Mononuclear cell (primary cell): ENCODE results near the gene TBL1X. TPM values are rescaled to one million over a fixed set of nuclear protein-coding genes. Genes with fewer than 3 reads are reported as not detected.
"Not testable (repeated sequence)": the region's sequence is repeated elsewhere in the genome, so short reads cannot be mapped to it uniquely, and the experiment has no call there.

Source experiments
- H3K27me3 ChIP-seq: 2 replicates; pipeline ENCODE4 v1.6.0; 2011; ENCODE audit warnings: low read length, control low read depth; ENCODE audit not compliant: insufficient read depth
- H3K4me1 ChIP-seq: 2 replicates; pipeline ENCODE4 v1.5.1; 2011; ENCODE audit warnings: mild to moderate bottlenecking, low read length, control low read depth; ENCODE audit not compliant: insufficient read depth
- H3K4me3 ChIP-seq: 2 replicates; pipeline ENCODE4 v1.5.1; 2011; ENCODE audit warnings: mild to moderate bottlenecking, low read length, moderate library complexity
- H3K9me3 ChIP-seq: 2 replicates; pipeline ENCODE4 v1.5.1; 2011; ENCODE audit warnings: low read depth, mild to moderate bottlenecking, control low read depth, low read length
- total RNA-seq: library from RNA; depleted of rRNA; stranded (reverse); fragments of >200 nt; gene quantifications from one replicate; pipeline ENCODE4 v1.2.3, GENCODE V29; 2012

Gene TBL1X
- total RNA-seq, 1 donor, result 21.0 TPM

GRCh38 chrX:9739130-9739529, 274.3 kb downstream of the TBL1X start:
- no peaks in the 10 kb centered on the region for H3K4me1 ChIP-seq
- H3K4me3 ChIP-seq, result no peak overlapping the region
- no peaks in the 10 kb centered on the region for H3K27me3 ChIP-seq
- H3K9me3 ChIP-seq, result no peaks in the 10 kb centered on the region

- Histone ChIP-seq H3K4me3 (no peak overlapping the region), H3K4me1 (peaks cover 6% of the 10 kb centered on the region)
Observed at GRCh38 chrX:9745417-9746115, 280.7 kb downstream of the TBL1X start.

GRCh38 chrX:9746148-9746888, 281.5 kb downstream of the TBL1X start:
- peaks cover 6% of the 10 kb centered on the region for H3K4me1 ChIP-seq
- no peak overlapping the region for H3K4me3 ChIP-seq
- no peaks in the 10 kb centered on the region for H3K9me3 ChIP-seq
- H3K27me3 ChIP-seq, result no peaks in the 10 kb centered on the region

More at GRCh38 chrX:9745417-9746115, 280.7 kb downstream of the TBL1X start:
- Histone ChIP-seq H3K27me3 (no peaks in the 10 kb centered on the region), H3K9me3 (no peaks in the 10 kb centered on the region)

- H3K9me3 ChIP-seq, result no peaks in the 10 kb centered on the region
- H3K27me3 ChIP-seq, result no peaks in the 10 kb centered on the region
- peaks cover 6% of the 10 kb centered on the region for H3K4me1 ChIP-seq
Observed at GRCh38 chrX:9747644-9748043, 282.8 kb downstream of the TBL1X start.

GRCh38 chrX:9749146-9749692, 284.4 kb downstream of the TBL1X start:
- Histone ChIP-seq H3K27me3 (no peaks in the 10 kb centered on the region), H3K4me1 (peaks cover 6% of the 10 kb centered on the region), H3K4me3 (no peak overlapping the region), H3K9me3 (no peaks in the 10 kb centered on the region)

More at GRCh38 chrX:9747644-9748043, 282.8 kb downstream of the TBL1X start:
- H3K4me3 ChIP-seq, result no peak overlapping the region

GRCh38 chrX:9757366-9757765, 292.5 kb downstream of the TBL1X start:
- H3K4me3 ChIP-seq, result no peak overlapping the region
- no peaks in the 10 kb centered on the region for H3K27me3 ChIP-seq
- no peaks in the 10 kb centered on the region for H3K9me3 ChIP-seq
- no peaks in the 10 kb centered on the region for H3K4me1 ChIP-seq

- H3K4me3 ChIP-seq, result no peak overlapping the region
- H3K27me3 ChIP-seq, result no peaks in the 10 kb centered on the region
- H3K9me3 ChIP-seq, result no peaks in the 10 kb centered on the region
- no peaks in the 10 kb centered on the region for H3K4me1 ChIP-seq
Observed at GRCh38 chrX:9758021-9758638, 293.3 kb downstream of the TBL1X start.

GRCh38 chrX:9759337-9759736, 294.5 kb downstream of the TBL1X start:
- Histone ChIP-seq H3K9me3 (no peaks in the 10 kb centered on the region), H3K4me1 (no peaks in the 10 kb centered on the region), H3K4me3 (no peak overlapping the region), H3K27me3 (no peaks in the 10 kb centered on the region)

GRCh38 chrX:9765072-9765736, 300.3 kb downstream of the TBL1X start:
- H3K4me3 ChIP-seq, result no peak overlapping the region
- no peaks in the 10 kb centered on the region for H3K27me3 ChIP-seq
- H3K4me1 ChIP-seq, result no peaks in the 10 kb centered on the region
- H3K9me3 ChIP-seq, result no peaks in the 10 kb centered on the region

- Histone ChIP-seq H3K4me3 (no peak within 1 kb of the TSS), H3K9me3 (no peaks in the 10 kb centered on the region), H3K4me1 (no peaks in the 10 kb centered on the region)
Observed at GRCh38 chrX:9765737-9766097, 300.9 kb downstream of the TBL1X start, which contains the start of gene GPR143. GPR143 (minus strand) TSS chrX:9765847; CDS start chrX:9765817, 30 bp downstream.

GRCh38 chrX:9767375-9767774, 302.5 kb downstream of the TBL1X start:
- no peaks in the 10 kb centered on the region for H3K9me3 ChIP-seq
- no peaks in the 10 kb centered on the region for H3K4me1 ChIP-seq
- no peak overlapping the region for H3K4me3 ChIP-seq
- no peaks in the 10 kb centered on the region for H3K27me3 ChIP-seq

More at GRCh38 chrX:9765737-9766097, 300.9 kb downstream of the TBL1X start, which contains the start of gene GPR143:
- no peaks in the 10 kb centered on the region for H3K27me3 ChIP-seq

GRCh38 chrX:9768321-9768839, 303.5 kb downstream of the TBL1X start:
- not testable (repeated sequence) for H3K27me3 ChIP-seq, H3K4me3 ChIP-seq, H3K4me1 ChIP-seq, H3K9me3 ChIP-seq

- Histone ChIP-seq H3K4me1 (no peaks in the 10 kb centered on the region), H3K4me3 (no peak overlapping the region), H3K27me3 (no peaks in the 10 kb centered on the region), H3K9me3 (no peaks in the 10 kb centered on the region)
Observed at GRCh38 chrX:9770319-9770718, 305.5 kb downstream of the TBL1X start.

- no peaks in the 10 kb centered on the region for H3K9me3 ChIP-seq
- no peaks in the 10 kb centered on the region for H3K27me3 ChIP-seq
- H3K4me3 ChIP-seq, result no peak overlapping the region
- no peaks in the 10 kb centered on the region for H3K4me1 ChIP-seq
Observed at GRCh38 chrX:9772943-9773342, 308.1 kb downstream of the TBL1X start.
